HCT116 (cell line): ENCODE data around the gene PLCB1. TPM values are rescaled to one million over a fixed set of nuclear protein-coding genes. Genes with fewer than 3 reads are reported as not detected.

Experiments
- ATAC-seq: fragments of 200-7000 bp; cut with Tn5 transposase; 2 replicates; pipeline ENCODE4 v1.9.1; 2020; ENCODE audit warnings: mild to moderate bottlenecking, moderate library complexity
- BruUV-seq: library from RNA; stranded (reverse); fragments of 400-500 nt; replicated peaks from 2 replicates; lab custom pipeline; 2021; lab: Mats Ljungman, UMichigan
- CTCF ChIA-PET: fragments of 300-600 bp; sonication (Branson Sonifier 250); formaldehyde crosslinking; loops from one replicate; lab custom pipeline; 2021; ENCODE audit warnings: antibody characterized with exemption; lab: Charles Lee
- POLR2A ChIA-PET: fragments of 300-600, 350-600 bp; sonication (Branson Sonifier 250); formaldehyde crosslinking; loops from one replicate; lab custom pipeline; 2021; ENCODE audit warnings: antibody characterized with exemption; lab: Charles Lee
- RAD21 ChIA-PET, 2 experiments: fragments of 300-600 bp; sonication (Branson Sonifier 250); formaldehyde crosslinking; loops; one replicate each; lab custom pipeline; 2023; ENCODE audit warnings: low total read pairs in 2 of 2; ENCODE audit not compliant: uncharacterized antibody in 2 of 2, unreplicated experiment in 2 of 2, low non-redundant PET in 1 of 2; lab: Charles Lee
- DNase-seq: peaks from one replicate; pipeline ENCODE4 v3.0.0-alpha.2; 2010; ENCODE audit warnings: low read depth, low spot score
- H2AFZ ChIP-seq: fragments of 200-600 bp; shearing (Covaris generic), sonication (generic); 2 replicates; pipeline ENCODE4 v1.6.1; 2017; ENCODE audit warnings: low read depth, mixed run types, mixed read lengths, antibody characterized with exemption, low read length; ENCODE audit not compliant: poor library complexity, severe bottlenecking
- H3K27ac ChIP-seq: 2 replicates; pipeline ENCODE4 v1.5.1; 2012; ENCODE audit warnings: low read depth, low read length
- H3K27me3 ChIP-seq: fragments of 200-600 bp; sonication (generic); 2 replicates; pipeline ENCODE4 v1.6.1; 2016; ENCODE audit warnings: mixed run types, low read length, mixed read lengths; ENCODE audit not compliant: insufficient read depth
- H3K36me3 ChIP-seq, 2 experiments: fragments of 200-500 bp in 1 of 2; fragments of 200-600 bp in 1 of 2; sonication (Bioruptor generic) in 1 of 2; sonication (generic) in 1 of 2; 2 replicates each; pipeline versions ENCODE4 v1.5.1 to v1.6.1; 2014 to 2016; ENCODE audit warnings: low read length in 2 of 2, inconsistent platforms in 1 of 2, mixed read lengths in 1 of 2, mixed run types in 1 of 2; ENCODE audit not compliant: insufficient read depth in 2 of 2, control insufficient read depth in 1 of 2
- H3K4me1 ChIP-seq, 2 experiments: fragments of 200-600 bp in 1 of 2; sonication (generic) in 1 of 2; 2 replicates each; pipeline versions ENCODE4 v1.5.1 to v1.6.1; 2012 to 2017; ENCODE audit warnings: low read length in 2 of 2, inconsistent platforms in 1 of 2, mild to moderate bottlenecking in 1 of 2, mixed read lengths in 1 of 2, mixed run types in 1 of 2, moderate library complexity in 1 of 2; ENCODE audit not compliant: insufficient read depth in 2 of 2, control insufficient read depth in 1 of 2
- H3K4me2 ChIP-seq: fragments of 200-600 bp; sonication (generic); 2 replicates; pipeline ENCODE4 v1.6.1; 2017; ENCODE audit warnings: mixed run types, low read length, mixed read lengths
- H3K4me3 ChIP-seq, 2 experiments: fragments of 200-600 bp in 1 of 2; sonication (generic) in 1 of 2; replicated peaks in 1 of 2; 2 replicates each; pipeline ENCODE4 v1.5.1; 2011 to 2016; ENCODE audit warnings: low read length in 2 of 2, control low read depth in 1 of 2, low read depth in 1 of 2, mild to moderate bottlenecking in 1 of 2, mixed read lengths in 1 of 2, mixed run types in 1 of 2
- H3K79me2 ChIP-seq: fragments of 200-600 bp; sonication (generic); 2 replicates; pipeline ENCODE4 v1.6.1; 2017; ENCODE audit warnings: mild to moderate bottlenecking, mixed run types, low read length, moderate library complexity, mixed read lengths; ENCODE audit not compliant: insufficient read depth
- H3K9ac ChIP-seq: fragments of 200-600 bp; sonication (generic); 2 replicates; pipeline ENCODE4 v1.6.1; 2016; ENCODE audit warnings: low read length, mixed read lengths
- H3K9me2 ChIP-seq: fragments of 200-600 bp; sonication (generic), shearing (Covaris generic); 2 replicates; pipeline ENCODE4 v1.6.1; 2017; ENCODE audit warnings: mixed run types, mild to moderate bottlenecking, moderate library complexity; ENCODE audit not compliant: insufficient read depth
- H3K9me3 ChIP-seq, 2 experiments: fragments of 200-500 bp in 1 of 2; fragments of 200-600 bp in 1 of 2; sonication (Bioruptor generic) in 1 of 2; sonication (generic) in 1 of 2; 2 replicates each; pipeline ENCODE4 v1.6.1; 2014 to 2017; ENCODE audit warnings: low read length in 2 of 2, mixed read lengths in 2 of 2, inconsistent platforms in 1 of 2, low read depth in 1 of 2, mild to moderate bottlenecking in 1 of 2, mixed run types in 1 of 2, moderate library complexity in 1 of 2; ENCODE audit not compliant: control insufficient read depth in 1 of 2, insufficient read depth in 1 of 2
- H4K20me1 ChIP-seq: fragments of 200-600 bp; sonication (generic), shearing (Covaris generic); 2 replicates; pipeline ENCODE4 v1.6.1; 2017; ENCODE audit warnings: mixed run types, mild to moderate bottlenecking, moderate library complexity; ENCODE audit not compliant: insufficient read depth
- CBX3 ChIP-seq: IDR thresholded peaks from 2 replicates; pipeline ENCODE4 v1.6.1; 2012; ENCODE audit warnings: low read depth
- CEBPB ChIP-seq: IDR thresholded peaks from 2 replicates; pipeline ENCODE4 v1.6.1; 2012; ENCODE audit warnings: low read depth
- EGR1 ChIP-seq: IDR thresholded peaks from 2 replicates; pipeline ENCODE4 v1.6.1; 2012; ENCODE audit warnings: low read depth
- ELF1 ChIP-seq: IDR thresholded peaks from 2 replicates; pipeline ENCODE4 v1.6.1; 2012; ENCODE audit warnings: low read depth, borderline replicate concordance
- FOSL1 ChIP-seq: IDR thresholded peaks from 2 replicates; pipeline ENCODE4 v1.6.1; 2012; ENCODE audit warnings: low read depth
- MAX ChIP-seq: IDR thresholded peaks from 2 replicates; pipeline ENCODE4 v1.6.1; 2012
- POLR2A ChIP-seq: IDR thresholded peaks from 2 replicates; pipeline ENCODE4 v1.7.0; 2011; ENCODE audit warnings: borderline replicate concordance; ENCODE audit not compliant: insufficient read depth, insufficient read length; ENCODE audit errors: extremely low read depth
- POLR2AphosphoS5 ChIP-seq: IDR thresholded peaks from 2 replicates; pipeline ENCODE4 v1.6.1; 2011; ENCODE audit warnings: mild to moderate bottlenecking, low read depth, low read length, moderate library complexity
- RAD21 ChIP-seq: IDR thresholded peaks from 2 replicates; pipeline ENCODE4 v1.6.1; 2012; ENCODE audit warnings: low read depth, mild to moderate bottlenecking
- SIN3A ChIP-seq: IDR thresholded peaks from 2 replicates; pipeline ENCODE4 v1.6.1; 2012; ENCODE audit warnings: low read depth
- SP1 ChIP-seq: IDR thresholded peaks from 2 replicates; pipeline ENCODE4 v1.6.1; 2012; ENCODE audit warnings: low read depth
- SRF ChIP-seq: IDR thresholded peaks from 2 replicates; pipeline ENCODE4 v1.6.1; 2012; ENCODE audit warnings: low read depth
- YY1 ChIP-seq: IDR thresholded peaks from 2 replicates; pipeline ENCODE4 v1.6.1; 2011; ENCODE audit warnings: low read length, low read depth, moderate library complexity, mild to moderate bottlenecking; ENCODE audit not compliant: insufficient replicate concordance; ENCODE audit errors: extremely low read depth
- ZNF274 ChIP-seq: fragments of 200-500 bp; sonication (Bioruptor generic); IDR thresholded peaks from 2 replicates; pipeline ENCODE4 v1.6.1; 2014; ENCODE audit warnings: mild to moderate bottlenecking, low read depth, low read length, inconsistent platforms
- intact Hi-C: fragments of 100-400 bp; cut with micrococcal nuclease; formaldehyde crosslinking; loops from 2 replicates; pipeline ENCODE4 v1.10.0; 2022
- total RNA-seq: library from RNA; stranded (reverse); gene quantifications from one replicate; pipeline ENCODE4 v1.2.1, GENCODE V29; 2021; ENCODE audit not compliant: unreplicated experiment
- TF ChIP-seq, protein P1 (sequence below): IDR thresholded peaks from 2 replicates; pipeline ENCODE4 v1.6.1; 2012; ENCODE audit warnings: low read depth
- TF ChIP-seq, protein P2 (sequence below): IDR thresholded peaks from 2 replicates; pipeline ENCODE4 v1.6.1; 2011; ENCODE audit warnings: mild to moderate bottlenecking, low read length, moderate library complexity; ENCODE audit not compliant: insufficient replicate concordance; ENCODE audit errors: extremely low read depth
- TF ChIP-seq, protein P3 (sequence below), 3 experiments: fragments of 200-600 bp in 1 of 3; sonication (generic) in 1 of 3; IDR thresholded peaks in 2 of 3; conservative IDR thresholded peaks in 1 of 3; 2 replicates each; pipeline ENCODE4 v1.5.1; 2012 to 2017; ENCODE audit warnings: low read depth in 2 of 3, low read length in 2 of 3, antibody characterized with exemption in 1 of 3, borderline replicate concordance in 1 of 3, control low read depth in 1 of 3, mild to moderate bottlenecking in 1 of 3, mixed read lengths in 1 of 3, mixed run types in 1 of 3, moderate library complexity in 1 of 3; ENCODE audit not compliant: insufficient read depth in 1 of 3

The PLCB1 gene
- total RNA-seq, 1 experiment from 2014 or later = 15.8 TPM

DNA sequence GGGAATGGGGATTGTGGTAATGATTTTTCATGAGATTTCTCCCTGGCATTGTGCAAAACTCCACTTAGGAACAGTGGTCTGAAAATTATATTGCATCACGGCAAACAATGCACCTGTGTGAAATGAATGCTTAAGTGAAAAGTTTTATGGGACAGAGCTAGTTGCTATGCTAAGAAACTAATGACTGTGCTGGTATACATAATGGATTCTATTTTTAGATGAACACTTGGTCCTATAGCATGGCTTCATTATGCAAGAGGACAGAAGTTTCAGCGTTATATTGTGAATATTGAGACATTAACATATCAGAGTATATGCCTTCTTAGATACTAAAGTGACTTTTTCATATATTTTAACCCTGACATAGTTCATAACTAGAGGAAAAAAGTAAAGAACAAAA lies 30.5 kb downstream of the PLCB1 start (continued):
- TF ChIP-seq, protein P1, sequence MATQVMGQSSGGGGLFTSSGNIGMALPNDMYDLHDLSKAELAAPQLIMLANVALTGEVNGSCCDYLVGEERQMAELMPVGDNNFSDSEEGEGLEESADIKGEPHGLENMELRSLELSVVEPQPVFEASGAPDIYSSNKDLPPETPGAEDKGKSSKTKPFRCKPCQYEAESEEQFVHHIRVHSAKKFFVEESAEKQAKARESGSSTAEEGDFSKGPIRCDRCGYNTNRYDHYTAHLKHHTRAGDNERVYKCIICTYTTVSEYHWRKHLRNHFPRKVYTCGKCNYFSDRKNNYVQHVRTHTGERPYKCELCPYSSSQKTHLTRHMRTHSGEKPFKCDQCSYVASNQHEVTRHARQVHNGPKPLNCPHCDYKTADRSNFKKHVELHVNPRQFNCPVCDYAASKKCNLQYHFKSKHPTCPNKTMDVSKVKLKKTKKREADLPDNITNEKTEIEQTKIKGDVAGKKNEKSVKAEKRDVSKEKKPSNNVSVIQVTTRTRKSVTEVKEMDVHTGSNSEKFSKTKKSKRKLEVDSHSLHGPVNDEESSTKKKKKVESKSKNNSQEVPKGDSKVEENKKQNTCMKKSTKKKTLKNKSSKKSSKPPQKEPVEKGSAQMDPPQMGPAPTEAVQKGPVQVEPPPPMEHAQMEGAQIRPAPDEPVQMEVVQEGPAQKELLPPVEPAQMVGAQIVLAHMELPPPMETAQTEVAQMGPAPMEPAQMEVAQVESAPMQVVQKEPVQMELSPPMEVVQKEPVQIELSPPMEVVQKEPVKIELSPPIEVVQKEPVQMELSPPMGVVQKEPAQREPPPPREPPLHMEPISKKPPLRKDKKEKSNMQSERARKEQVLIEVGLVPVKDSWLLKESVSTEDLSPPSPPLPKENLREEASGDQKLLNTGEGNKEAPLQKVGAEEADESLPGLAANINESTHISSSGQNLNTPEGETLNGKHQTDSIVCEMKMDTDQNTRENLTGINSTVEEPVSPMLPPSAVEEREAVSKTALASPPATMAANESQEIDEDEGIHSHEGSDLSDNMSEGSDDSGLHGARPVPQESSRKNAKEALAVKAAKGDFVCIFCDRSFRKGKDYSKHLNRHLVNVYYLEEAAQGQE = no peak
- TF ChIP-seq CBX3 (no peak), SIN3A (no peak), YY1 (no peak), MAX (no peak), EGR1 (no peak), POLR2A (no peak), ELF1 (no peak), FOSL1 (no peak)

DNA sequence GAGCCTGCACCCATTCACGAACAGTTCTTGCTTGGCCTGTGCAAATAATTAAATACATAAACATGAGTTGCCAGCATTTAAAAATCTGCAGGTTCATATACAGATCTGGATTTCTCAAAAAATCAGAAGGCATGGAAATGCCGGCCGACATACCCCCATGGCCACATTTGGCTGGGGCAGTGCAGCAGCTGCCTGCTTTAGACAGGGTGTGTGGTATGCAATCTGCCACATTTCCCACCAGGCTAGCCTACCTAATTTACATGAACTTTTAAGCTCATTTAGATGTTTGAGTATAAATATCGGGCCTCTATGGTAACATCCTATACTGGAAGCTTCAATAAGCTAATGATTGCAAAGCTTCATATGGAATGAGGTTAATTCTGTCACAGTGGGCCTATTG lies 31.5 kb downstream of the PLCB1 start:
- Histone ChIP-seq H3K9ac (no peak overlapping the region), H3K9me3 (no peaks in the 10 kb centered on the region), H3K27ac (no peak overlapping the region), H3K79me2 (no peaks in the 10 kb centered on the region), H3K4me2 (no peak overlapping the region), H2AFZ (no peak overlapping the region), H3K36me3 (no peaks in the 10 kb centered on the region), H3K9me2 (no peaks in the 10 kb centered on the region), H4K20me1 (no peaks in the 10 kb centered on the region; the same call in 1 of the 2 replicates), H3K4me1 (no peaks in the 10 kb centered on the region), H3K27me3 (no peaks in the 10 kb centered on the region), H3K4me3 (no peak overlapping the region)
- intact Hi-C loops = no loop called here
- CTCF ChIA-PET = no interaction called here
- TF ChIP-seq SP1 (no peak), POLR2AphosphoS5 (no peak), CEBPB (no peak), SIN3A (no peak), YY1 (no peak), SRF (no peak), ELF1 (no peak), MAX (no peak), CBX3 (no peak), ZNF274 (no peak), RAD21 (no peak)
- TF ChIP-seq, protein P2, sequence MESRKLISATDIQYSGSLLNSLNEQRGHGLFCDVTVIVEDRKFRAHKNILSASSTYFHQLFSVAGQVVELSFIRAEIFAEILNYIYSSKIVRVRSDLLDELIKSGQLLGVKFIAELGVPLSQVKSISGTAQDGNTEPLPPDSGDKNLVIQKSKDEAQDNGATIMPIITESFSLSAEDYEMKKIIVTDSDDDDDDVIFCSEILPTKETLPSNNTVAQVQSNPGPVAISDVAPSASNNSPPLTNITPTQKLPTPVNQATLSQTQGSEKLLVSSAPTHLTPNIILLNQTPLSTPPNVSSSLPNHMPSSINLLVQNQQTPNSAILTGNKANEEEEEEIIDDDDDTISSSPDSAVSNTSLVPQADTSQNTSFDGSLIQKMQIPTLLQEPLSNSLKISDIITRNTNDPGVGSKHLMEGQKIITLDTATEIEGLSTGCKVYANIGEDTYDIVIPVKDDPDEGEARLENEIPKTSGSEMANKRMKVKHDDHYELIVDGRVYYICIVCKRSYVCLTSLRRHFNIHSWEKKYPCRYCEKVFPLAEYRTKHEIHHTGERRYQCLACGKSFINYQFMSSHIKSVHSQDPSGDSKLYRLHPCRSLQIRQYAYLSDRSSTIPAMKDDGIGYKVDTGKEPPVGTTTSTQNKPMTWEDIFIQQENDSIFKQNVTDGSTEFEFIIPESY = no peak
- TF ChIP-seq, protein P3, sequence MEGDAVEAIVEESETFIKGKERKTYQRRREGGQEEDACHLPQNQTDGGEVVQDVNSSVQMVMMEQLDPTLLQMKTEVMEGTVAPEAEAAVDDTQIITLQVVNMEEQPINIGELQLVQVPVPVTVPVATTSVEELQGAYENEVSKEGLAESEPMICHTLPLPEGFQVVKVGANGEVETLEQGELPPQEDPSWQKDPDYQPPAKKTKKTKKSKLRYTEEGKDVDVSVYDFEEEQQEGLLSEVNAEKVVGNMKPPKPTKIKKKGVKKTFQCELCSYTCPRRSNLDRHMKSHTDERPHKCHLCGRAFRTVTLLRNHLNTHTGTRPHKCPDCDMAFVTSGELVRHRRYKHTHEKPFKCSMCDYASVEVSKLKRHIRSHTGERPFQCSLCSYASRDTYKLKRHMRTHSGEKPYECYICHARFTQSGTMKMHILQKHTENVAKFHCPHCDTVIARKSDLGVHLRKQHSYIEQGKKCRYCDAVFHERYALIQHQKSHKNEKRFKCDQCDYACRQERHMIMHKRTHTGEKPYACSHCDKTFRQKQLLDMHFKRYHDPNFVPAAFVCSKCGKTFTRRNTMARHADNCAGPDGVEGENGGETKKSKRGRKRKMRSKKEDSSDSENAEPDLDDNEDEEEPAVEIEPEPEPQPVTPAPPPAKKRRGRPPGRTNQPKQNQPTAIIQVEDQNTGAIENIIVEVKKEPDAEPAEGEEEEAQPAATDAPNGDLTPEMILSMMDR (IDR thresholded peaks at IDR 0.05 in 2 of 3, conservative IDR thresholded peaks at IDR 0.05 in 1 of 3; ENCODE audit: borderline replicate concordance in 1 of 3, insufficient read depth in 1 of 3, low read depth in 2 of 3, low read length in 2 of 3) = no peak
- POLR2A ChIA-PET = no interaction called here
- DNase-seq (no peak), ATAC-seq (no peak)
- RAD21 ChIA-PET = no interaction called here
- BruUV-seq = no TSS peak
